HEK293 (cell line): ENCODE results near the gene NOL9.

Experiments
- CTCF ChIP-seq: fragments of 450-650 bp; formaldehyde crosslinking; IDR thresholded peaks from 2 replicates; pipeline ENCODE4 v1.5.1; 2016; ENCODE audit warnings: missing biosample characterization, missing genetic modification characterization
- REST ChIP-seq: fragments of 450-650 bp; formaldehyde crosslinking; IDR thresholded peaks from 2 replicates; pipeline ENCODE4 v1.5.1; 2016; ENCODE audit warnings: missing biosample characterization, missing genetic modification characterization
- TSHZ1 ChIP-seq: fragments of 450-650 bp; formaldehyde crosslinking; IDR thresholded peaks from 2 replicates; pipeline ENCODE4 v1.5.1; 2016; ENCODE audit warnings: missing biosample characterization, missing genetic modification characterization, borderline replicate concordance
- ZNF140 ChIP-seq: fragments of 450-650 bp; formaldehyde crosslinking; IDR thresholded peaks from 2 replicates; pipeline ENCODE4 v1.5.1; 2016; ENCODE audit warnings: missing biosample characterization, missing genetic modification characterization
- ZNF19 ChIP-seq: fragments of 450-650 bp; formaldehyde crosslinking; IDR thresholded peaks from 2 replicates; pipeline ENCODE4; 2016; ENCODE audit warnings: missing biosample characterization, missing genetic modification characterization, low read depth

- TF ChIP-seq CTCF (tag by site-specific recombination): no peak
- no peak for TF ChIP-seq ZNF19
- TF ChIP-seq ZNF140 (tag by site-specific recombination): no peak
- no peak for TF ChIP-seq REST
- no peak for TF ChIP-seq TSHZ1 (tag by site-specific recombination)
Observed at GRCh38 chr1:6497867-6498575, 56.3 kb downstream of the NOL9 start.
